Psoas muscle (tissue), 8 donors: ENCODE data around the gene GJD3. TPM values are rescaled to one million over a fixed set of nuclear protein-coding genes. Genes with fewer than 3 reads are reported as not detected.
"Not testable (repeated sequence)": the region's sequence is repeated elsewhere in the genome, so short reads cannot be mapped to it uniquely, and the experiment has no call there.

Source experiments
- ATAC-seq, 4 donors: fragments of 200-7000 bp; cut with Tn5 transposase; one replicate each; pipeline ENCODE4 v1.9.1; 2020; ENCODE audit warnings: moderate library complexity in 3 of 4, mild to moderate bottlenecking in 2 of 4
- DNase-seq, 2 donors: peaks; one replicate each; pipeline ENCODE4 v3.0.0-alpha.2; 2020
- H3K27ac ChIP-seq: fragments of 200-600 bp; one replicate; pipeline ENCODE4 v1.8.0; 2022
- H3K27me3 ChIP-seq, 3 donors: fragments of 200-600 bp in 1 of 3; one replicate each; pipeline versions ENCODE4 v1.6.1 to v1.8.0; 2013 to 2022; ENCODE audit warnings: low read length in 2 of 3, mild to moderate bottlenecking in 2 of 3, moderate library complexity in 1 of 3; ENCODE audit not compliant: insufficient read depth in 3 of 3
- H3K36me3 ChIP-seq, 2 donors: fragments of 200-600 bp in 1 of 2; one replicate each; pipeline versions ENCODE4 v1.6.1 to v1.8.0; 2013 to 2022; ENCODE audit warnings: low read depth in 1 of 2, mild to moderate bottlenecking in 1 of 2, moderate library complexity in 1 of 2; ENCODE audit not compliant: insufficient read depth in 1 of 2
- H3K4me1 ChIP-seq: fragments of 200-600 bp; one replicate; pipeline ENCODE4 v1.8.0; 2022
- H3K4me3 ChIP-seq: fragments of 200-600 bp; one replicate; pipeline ENCODE4 v1.8.0; 2022; ENCODE audit warnings: mild to moderate bottlenecking
- H3K9me3 ChIP-seq: fragments of 200-600 bp; one replicate; pipeline ENCODE4 v1.8.0; 2022
- CTCF ChIP-seq: fragments of 200-600 bp; IDR thresholded peaks from one replicate; pipeline ENCODE4 v1.8.0; 2022; ENCODE audit warnings: antibody characterized with exemption
- WGBS, 3 donors: extraction: QIAGEN DNeasy Blood & Tissue Kit; methylation state at CpG; one replicate each; pipeline versions ENCODE4 v1.1.6 to v1.1.7; 2013; 5-methylcytosine and 5-hydroxymethylcytosine counted together
- intact Hi-C, 2 donors: fragments of 100-400 bp; cut with DNase I; formaldehyde crosslinking; loops; one replicate each; pipeline versions ENCODE4 v1.11.0 to v1.14.2; 2022
- polyA plus RNA-seq, 3 donors: library from polyadenylated mRNA; stranded (reverse); fragments of 200-250 nt; gene quantifications; one replicate each; pipeline ENCODE4 v1.2.3, GENCODE V29; 2013
- total RNA-seq, 4 donors: library from RNA; stranded (reverse); fragmentation: NEBNext Ultra II Directional in 2 of 4; extraction: Animal tissue kit (Norgen Biotek cat#: 25700) in 2 of 4; gene quantifications; one replicate each; pipeline versions ENCODE4 v1.2.1 to v1.2.4, GENCODE V29; 2021 to 2023
- donor health status: healthy with polysubstance abuse.
- donor health status: DM: no; HTN: no; CAD: no; lungs with moderate emphysema.
- donor health status: Bipolar disorder and iron deficiency.
- donor health status: healthy.
- donor health status: DM: yes; HTN: yes; CAD: no.
- donor health status: DM: no; HTN: no; CAD: no.
- donor health status: DM: no; HTN: no; CAD: no.
- donor health status: DM: yes; HTN: yes; CAD: no.

GJD3 gene
- total and polyA plus RNA-seq, 7 donors: 0.17 to 1.4 (median 0.34) TPM; not detected in 1

GRCh38 chr17:40371261-40371929, 6.9 kb upstream of the GJD3 start:
- peaks cover 0 to 5% (median 0%) of the 10 kb centered on the region in 3 donors for H3K27me3 ChIP-seq
- H3K9me3 ChIP-seq: no peaks in the 10 kb centered on the region
- no peak overlapping the region for H3K4me3 ChIP-seq
- DNase-seq: no peak
- intact Hi-C loops: no loop called here
- peak in 1 of 4 donors; percentile 28 for ATAC-seq
- WGBS, 3 donors: 76 to 84% (median 80%) methylated on average over 14 to 16 of the region's 16 CpGs
- no peaks in the 10 kb centered on the region for H3K4me1 ChIP-seq
- H3K36me3 ChIP-seq: no peaks in the 10 kb centered on the region
- no peak overlapping the region for H3K27ac ChIP-seq
- TF ChIP-seq CTCF: no peak

- DNase-seq (no peak), ATAC-seq (no peak)
- 85 to 91% (median 86%) methylated on average over 7 of the region's 7 CpGs for WGBS, 3 donors
- no peak for TF ChIP-seq CTCF
- H3K27me3 ChIP-seq: no peaks in the 10 kb centered on the region
- H3K27ac ChIP-seq: no peak overlapping the region
- H3K9me3 ChIP-seq: no peaks in the 10 kb centered on the region
- H3K4me3 ChIP-seq: no peak overlapping the region
- no peaks in the 10 kb centered on the region for H3K4me1 ChIP-seq
- H3K36me3 ChIP-seq: no peaks in the 10 kb centered on the region
- intact Hi-C loops: no loop called here
Observed at GRCh38 chr17:40369923-40370322, 5.4 kb upstream of the GJD3 start.

GRCh38 chr17:40367728-40368127, 3.2 kb upstream of the GJD3 start:
- H3K36me3 ChIP-seq, ATAC-seq, H3K9me3 ChIP-seq, H3K4me3 ChIP-seq, H3K4me1 ChIP-seq, H3K27me3 ChIP-seq, intact Hi-C loops, H3K27ac ChIP-seq, DNase-seq: not testable (repeated sequence)
- 87 to 95% (median 88%) methylated on average over 8 to 9 of the region's 9 CpGs for WGBS, 3 donors

GRCh38 chr17:40366861-40367518, 2.5 kb upstream of the GJD3 start:
- WGBS, 3 donors: 71 to 76% (median 72%) methylated on average over 17 of the region's 17 CpGs
- intact Hi-C loops: no loop called here
- no peak overlapping the region for H3K27ac ChIP-seq
- TF ChIP-seq CTCF: no peak
- H3K4me3 ChIP-seq: no peak overlapping the region
- DNase-seq: no peak
- no peaks in the 10 kb centered on the region for H3K36me3 ChIP-seq
- ATAC-seq: no peak
- peaks cover 4% of the 10 kb centered on the region for H3K4me1 ChIP-seq
- no peaks in the 10 kb centered on the region for H3K9me3 ChIP-seq
- H3K27me3 ChIP-seq: peaks cover 0 to 3% (median 0%) of the 10 kb centered on the region in 3 donors

GRCh38 chr17:40366076-40366860, 1.7 kb upstream of the GJD3 start:
- peaks cover 4% of the 10 kb centered on the region for H3K4me1 ChIP-seq
- TF ChIP-seq CTCF: no peak
- no peak overlapping the region for H3K4me3 ChIP-seq
- no peak for ATAC-seq
- no peak overlapping the region for H3K27ac ChIP-seq
- peaks cover 0 to 3% (median 0%) of the 10 kb centered on the region in 3 donors for H3K27me3 ChIP-seq
- intact Hi-C loops: no loop called here
- no peak for DNase-seq
- no peaks in the 10 kb centered on the region for H3K36me3 ChIP-seq
- no peaks in the 10 kb centered on the region for H3K9me3 ChIP-seq
- WGBS, 3 donors: 94 to 95% (median 95%) methylated on average over 18 of the region's 18 CpGs
